Neural progenitor cell (in vitro differentiated cells): ENCODE data around the gene CRYBA4. TPM values are rescaled to one million over a fixed set of nuclear protein-coding genes. Genes with fewer than 3 reads are reported as not detected.

Source experiments
- DNase-seq: peaks from one replicate; pipeline ENCODE4 v3.0.0-alpha.2; 2016; ENCODE audit warnings: low spot score
- H2AFZ ChIP-seq: fragments of 200-600 bp; sonication (generic); replicated peaks from 2 replicates; pipeline ENCODE4 v1.6.1; 2016; ENCODE audit warnings: antibody characterized with exemption
- H3F3A ChIP-seq: fragments of 200-600 bp; sonication (generic); 2 replicates; pipeline ENCODE4 v1.6.1; 2016; ENCODE audit warnings: antibody characterized with exemption, low read depth
- H3K27ac ChIP-seq: fragments of 200-600 bp; sonication (generic); 2 replicates; pipeline ENCODE4 v1.5.1; 2016; ENCODE audit warnings: mild to moderate bottlenecking
- H3K27me3 ChIP-seq: fragments of 200-600 bp; sonication (generic); 2 replicates; pipeline ENCODE4 v1.6.1; 2016; ENCODE audit warnings: mild to moderate bottlenecking, moderate library complexity
- H3K36me3 ChIP-seq: fragments of 200-600 bp; sonication (generic); 2 replicates; pipeline ENCODE4 v1.5.1; 2016
- H3K4me1 ChIP-seq: fragments of 200-600 bp; sonication (generic); 2 replicates; pipeline ENCODE4 v1.6.1; 2016; ENCODE audit warnings: mixed run types
- H3K4me2 ChIP-seq: fragments of 200-600 bp; sonication (generic); 2 replicates; pipeline ENCODE4 v1.6.1; 2016
- H3K4me3 ChIP-seq: fragments of 200-600 bp; sonication (generic); 2 replicates; pipeline ENCODE4 v1.5.1; 2016
- H3K79me2 ChIP-seq: fragments of 200-600 bp; sonication (generic); 2 replicates; pipeline ENCODE4 v1.6.1; 2016; ENCODE audit warnings: low read depth
- H3K9ac ChIP-seq: fragments of 200-600 bp; sonication (generic); 2 replicates; pipeline ENCODE4 v1.6.1; 2016
- H3K9me3 ChIP-seq: fragments of 200-600 bp; sonication (generic); 2 replicates; pipeline ENCODE4 v1.5.1; 2016; ENCODE audit warnings: low read depth
- H4K20me1 ChIP-seq: fragments of 200-600 bp; sonication (generic); 2 replicates; pipeline ENCODE4 v1.6.1; 2016; ENCODE audit warnings: low read depth
- H3K27ac Mint-ChIP-seq: 3 replicates; pipeline ENCODE4 v1.8.0; 2021; ENCODE audit warnings: mixed read lengths
- H3K27me3 Mint-ChIP-seq: 2 replicates; pipeline ENCODE4 v1.8.0; 2022; ENCODE audit warnings: low read depth, mild to moderate bottlenecking, inconsistent platforms, moderate library complexity, mixed read lengths; ENCODE audit not compliant: insufficient read depth
- H3K36me3 Mint-ChIP-seq: 3 replicates; pipeline ENCODE4 v1.8.0; 2021; ENCODE audit warnings: mixed read lengths
- H3K4me1 Mint-ChIP-seq: 3 replicates; pipeline ENCODE4 v1.8.0; 2021; ENCODE audit warnings: mixed read lengths
- H3K4me3 Mint-ChIP-seq: 3 replicates; pipeline ENCODE4 v1.8.0; 2021; ENCODE audit warnings: mild to moderate bottlenecking, moderate library complexity, mixed read lengths
- H3K9me3 Mint-ChIP-seq: 3 replicates; pipeline ENCODE4 v1.8.0; 2020; ENCODE audit warnings: mixed read lengths
- CTCF ChIP-seq: fragments of 200-600 bp; sonication (generic); IDR thresholded peaks from 2 replicates; pipeline ENCODE4 v1.5.1; 2017; ENCODE audit warnings: antibody characterized with exemption, mild to moderate bottlenecking
- EZH2 ChIP-seq: fragments of 200-600 bp; sonication (generic); IDR thresholded peaks from 2 replicates; pipeline ENCODE4 v1.6.1; 2017; ENCODE audit warnings: antibody characterized with exemption, mild to moderate bottlenecking, moderate library complexity
- EZH2phosphoT487 ChIP-seq: fragments of 200-600 bp; sonication (generic); IDR thresholded peaks from 2 replicates; pipeline ENCODE4 v1.6.1; 2017; ENCODE audit warnings: antibody characterized with exemption
- small RNA-seq: library from RNA; depleted of rRNA; stranded (forward); fragments of <200 nt; gene quantifications from one replicate; pipeline ENCODE3, GENCODE V24; 2015
- total RNA-seq: library from RNA; depleted of rRNA; stranded (reverse); fragments of >200 nt; gene quantifications from 2 replicates; pipeline ENCODE4 v1.2.3, GENCODE V29; 2015; ENCODE audit warnings: low replicate concordance

Gene CRYBA4
- total RNA-seq, 1 donor from 2014 or later, result 1.1 TPM

- H2AFZ ChIP-seq, result no peak overlapping the region
- peaks cover 66% of the 10 kb centered on the region for H3F3A ChIP-seq
- no peak for TF ChIP-seq CTCF
- no peak for TF ChIP-seq EZH2phosphoT487
- no peak for TF ChIP-seq EZH2
- H3K27ac ChIP-seq, result no peak overlapping the region
- peaks cover 28% of the 10 kb centered on the region for H3K4me1 ChIP-seq
- H3K9ac ChIP-seq, result no peak overlapping the region
- Mint-ChIP-seq H3K27ac (peak overlapping the region; percentile 5), H3K36me3 (peaks cover 8% of the 10 kb centered on the region), H3K4me1 (peaks cover 68% of the 10 kb centered on the region), H3K27me3 (peaks cover 12% of the 10 kb centered on the region), H3K4me3 (no peak overlapping the region), H3K9me3 (no peaks in the 10 kb centered on the region)
- H3K4me2 ChIP-seq, result peak overlapping the region; percentile 26
- H3K79me2 ChIP-seq, result no peaks in the 10 kb centered on the region
- H3K4me3 ChIP-seq, result no peak overlapping the region
- DNase-seq, result no peak
- H4K20me1 ChIP-seq, result peaks cover 4% of the 10 kb centered on the region
- H3K27me3 ChIP-seq, result no peaks in the 10 kb centered on the region
- no peaks in the 10 kb centered on the region for H3K36me3 ChIP-seq
- H3K9me3 ChIP-seq, result no peaks in the 10 kb centered on the region
These were observed 54.0 kb downstream of the CRYBA4 start for GRCh38 chr22:26675687-26676268.

GRCh38 chr22:26677217-26677616 lies 55.5 kb downstream of the CRYBA4 start:
- no peaks in the 10 kb centered on the region for H3K36me3 ChIP-seq
- peaks cover 59% of the 10 kb centered on the region for H3F3A ChIP-seq
- Mint-ChIP-seq H3K4me1 (peaks cover 64% of the 10 kb centered on the region), H3K9me3 (no peaks in the 10 kb centered on the region), H3K27me3 (peaks cover 12% of the 10 kb centered on the region), H3K4me3 (no peak overlapping the region), H3K36me3 (peaks cover 15% of the 10 kb centered on the region), H3K27ac (no peak overlapping the region)
- no peak overlapping the region for H3K4me3 ChIP-seq
- no peaks in the 10 kb centered on the region for H3K79me2 ChIP-seq
- no peak overlapping the region for H3K9ac ChIP-seq
- H4K20me1 ChIP-seq, result peaks cover 4% of the 10 kb centered on the region
- no peak overlapping the region for H2AFZ ChIP-seq
- no peaks in the 10 kb centered on the region for H3K27me3 ChIP-seq
- TF ChIP-seq CTCF (no peak), EZH2phosphoT487 (no peak), EZH2 (no peak)
- no peak overlapping the region for H3K4me2 ChIP-seq
- no peak for DNase-seq
- peaks cover 33% of the 10 kb centered on the region for H3K4me1 ChIP-seq
- no peaks in the 10 kb centered on the region for H3K9me3 ChIP-seq
- H3K27ac ChIP-seq, result no peak overlapping the region

GRCh38 chr22:26679003-26679629 lies 57.4 kb downstream of the CRYBA4 start:
- H3K9me3 ChIP-seq, result no peaks in the 10 kb centered on the region
- peaks cover 10% of the 10 kb centered on the region for H3K27me3 Mint-ChIP-seq
- peaks cover 21% of the 10 kb centered on the region for H3K36me3 Mint-ChIP-seq
- peaks cover 3% of the 10 kb centered on the region for H4K20me1 ChIP-seq
- no peaks in the 10 kb centered on the region for H3K27me3 ChIP-seq
- H3K9ac ChIP-seq, result no peak overlapping the region
- no peaks in the 10 kb centered on the region for H3K79me2 ChIP-seq
- H3K27ac ChIP-seq, result no peak overlapping the region
- no peaks in the 10 kb centered on the region for H3K36me3 ChIP-seq
- DNase-seq, result peak; percentile 84
- peaks cover 59% of the 10 kb centered on the region for H3K4me1 Mint-ChIP-seq
- no peak overlapping the region for H3K4me3 ChIP-seq
- peaks cover 2% of the 10 kb centered on the region for H3K9me3 Mint-ChIP-seq
- no peak overlapping the region for H3K27ac Mint-ChIP-seq
- peaks cover 42% of the 10 kb centered on the region for H3F3A ChIP-seq
- H2AFZ ChIP-seq, result no peak overlapping the region
- peaks cover 24% of the 10 kb centered on the region for H3K4me1 ChIP-seq
- TF ChIP-seq EZH2phosphoT487, result no peak
- peak; percentile 92 for TF ChIP-seq CTCF
- no peak for TF ChIP-seq EZH2
- H3K4me2 ChIP-seq, result no peak overlapping the region
- H3K4me3 Mint-ChIP-seq, result no peak overlapping the region

Small RNAs within 50 kb of the gene (small RNA-seq; reads per million reads assigned to genes)
- not detected for gene RF01874

Other genes starting within 250 kb of the CRYBA4 start
- 9.3 and 12.7 TPM in 2 replicates for gene ASPHD2, start 192.7 kb upstream of the CRYBA4 start, total RNA-seq
- 65.3 and 95.5 TPM in 2 replicates for gene HPS4, start 138.2 kb upstream of the CRYBA4 start, total RNA-seq
- gene SRRD, start 138.1 kb upstream of the CRYBA4 start, total RNA-seq, result 28.0 and 36.0 TPM in 2 replicates
- 22.2 and 26.2 TPM in 2 replicates for gene TFIP11, start 109.5 kb upstream of the CRYBA4 start, total RNA-seq
- 31.7 and 59.5 TPM in 2 replicates for gene TPST2, start 31.8 kb upstream of the CRYBA4 start, total RNA-seq
- gene CRYBB1, start 3.9 kb upstream of the CRYBA4 start, total RNA-seq, result 0.53 TPM in 1 of 2 replicates, not detected in the other
- gene MIAT, start 35.6 kb downstream of the CRYBA4 start, total RNA-seq, result 262 and 277 TPM in 2 replicates